ENCODE results near the gene L2HGDH. TPM values are rescaled to one million over a fixed set of nuclear protein-coding genes. Genes with fewer than 3 reads are reported as not detected.
A peak's percentile ranks its signal among the peaks of the same experiment; 100 is the strongest.

L2HGDH gene
- total RNA-seq, 1 donor from 2014 or later: 13.6 TPM

DNA sequence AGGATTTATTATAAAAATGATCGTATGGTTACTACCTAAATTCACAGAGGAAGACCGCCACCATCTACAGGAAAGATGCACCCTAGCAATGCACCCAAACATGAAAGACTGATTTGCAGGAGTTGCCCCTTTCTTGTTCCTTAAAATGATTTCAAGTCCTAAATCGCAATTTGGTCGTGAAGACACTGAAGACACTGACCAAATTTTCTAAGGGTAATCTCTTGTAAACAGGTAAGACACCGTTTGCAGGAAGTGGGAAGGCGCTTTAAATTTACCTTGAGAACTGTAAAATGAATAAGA is 81.7 kb downstream of the L2HGDH start:
- DNase-seq (ENCODE audit: low read depth): no peak

GRCh38 chr14:50229681-50230080 is 82.3 kb downstream of the L2HGDH start:
- no peak for DNase-seq (ENCODE audit: low read depth)

DNA sequence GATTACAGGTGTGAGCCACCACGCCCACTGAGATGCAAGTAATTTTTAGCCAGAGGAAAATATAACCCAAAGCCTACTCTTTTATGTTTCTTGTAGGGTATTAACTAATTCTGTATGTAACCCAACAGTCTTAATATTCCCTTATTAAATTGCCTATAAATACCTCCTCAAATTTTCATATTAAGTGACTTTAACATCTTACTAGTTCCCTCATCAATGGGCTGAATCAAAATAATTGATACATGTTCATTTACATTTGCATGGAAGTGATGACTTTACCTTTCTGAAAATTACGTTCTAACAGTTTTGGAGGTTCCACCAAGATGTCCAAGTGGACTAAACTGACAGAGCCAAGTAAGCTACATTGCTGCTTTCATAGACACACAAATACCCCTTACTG is 83.7 kb downstream of the L2HGDH start:
- no peak for DNase-seq (ENCODE audit: low read depth)

- DNase-seq (ENCODE audit: low read depth): no peak
Observed at GRCh38 chr14:50225974-50226297, 86.1 kb downstream of the L2HGDH start.

- peak; percentile 91 for DNase-seq (ENCODE audit: low read depth)
Observed at GRCh38 chr14:50225067-50225973, 86.7 kb downstream of the L2HGDH start.

DNA sequence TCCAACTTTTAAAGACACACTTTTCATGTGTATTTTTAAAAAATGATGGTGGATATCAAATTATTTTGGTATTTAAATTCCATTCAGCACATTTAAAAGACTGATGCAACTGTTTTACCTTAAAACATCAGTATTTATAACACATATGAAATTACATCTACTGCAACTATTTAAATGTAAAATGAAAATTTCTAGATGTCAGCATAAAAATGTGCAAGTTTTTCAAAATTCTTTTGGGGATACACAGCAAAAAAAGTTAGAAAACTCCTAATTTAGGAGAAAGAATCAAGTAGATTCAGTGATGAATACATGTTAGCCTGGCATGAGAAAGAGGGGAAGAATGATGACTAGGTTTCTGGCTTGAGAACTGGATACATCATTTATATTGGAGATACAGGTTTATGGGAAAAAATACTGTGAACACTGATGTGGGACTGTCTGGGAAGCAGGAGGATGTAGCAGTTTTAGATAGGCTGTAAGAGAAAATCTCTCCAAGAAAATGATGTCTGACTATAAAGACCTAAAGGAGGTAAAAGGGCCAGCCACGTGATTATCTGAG is 89.9 kb downstream of the L2HGDH start:
- DNase-seq (ENCODE audit: low read depth): no peak

GRCh38 chr14:50218501-50218900 is 93.5 kb downstream of the L2HGDH start:
- no peak for DNase-seq (ENCODE audit: low read depth)

- DNase-seq (ENCODE audit: low read depth): no peak
Observed at GRCh38 chr14:50215416-50215815, 96.6 kb downstream of the L2HGDH start.

DNA sequence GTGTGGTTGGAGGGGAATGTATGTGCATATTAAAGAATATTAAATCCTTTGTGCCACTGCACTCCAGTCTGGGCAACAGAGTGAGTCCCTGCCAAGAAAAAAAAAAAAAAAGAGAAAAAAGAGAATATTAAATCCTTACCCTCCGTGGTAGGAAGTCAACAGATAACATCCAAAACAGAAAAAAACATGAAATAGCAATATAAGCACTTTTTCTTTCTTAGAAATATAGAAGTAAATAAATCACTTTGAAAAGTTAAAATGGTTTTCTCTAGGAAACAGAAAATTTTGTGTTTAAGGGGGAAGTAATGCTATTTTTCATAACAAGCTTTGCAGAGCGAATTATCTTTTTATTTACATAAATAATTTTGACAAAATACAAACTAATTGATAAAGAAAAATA is 98.2 kb downstream of the L2HGDH start:
- DNase-seq (ENCODE audit: low read depth): no peak

DNA sequence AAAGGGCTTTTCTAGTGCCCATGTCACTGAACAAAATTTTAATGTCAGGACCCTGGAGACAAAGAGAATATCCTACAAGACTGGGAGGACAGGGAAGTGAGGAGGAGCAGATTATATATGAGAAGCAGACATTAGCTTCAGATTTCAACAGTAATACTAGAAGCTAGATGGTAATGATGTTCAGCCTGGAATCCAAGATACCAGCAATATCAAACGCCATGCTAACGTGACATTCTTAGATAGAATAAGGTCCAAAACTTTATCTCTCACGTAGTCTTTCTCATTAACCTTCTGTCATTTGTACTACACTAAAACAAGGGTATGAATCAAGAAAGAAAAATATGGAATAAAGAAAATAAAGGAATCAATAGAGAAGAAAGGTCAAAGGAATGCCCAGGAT is 99.3 kb downstream of the L2HGDH start:
- no peak for DNase-seq (ENCODE audit: low read depth)

DNA sequence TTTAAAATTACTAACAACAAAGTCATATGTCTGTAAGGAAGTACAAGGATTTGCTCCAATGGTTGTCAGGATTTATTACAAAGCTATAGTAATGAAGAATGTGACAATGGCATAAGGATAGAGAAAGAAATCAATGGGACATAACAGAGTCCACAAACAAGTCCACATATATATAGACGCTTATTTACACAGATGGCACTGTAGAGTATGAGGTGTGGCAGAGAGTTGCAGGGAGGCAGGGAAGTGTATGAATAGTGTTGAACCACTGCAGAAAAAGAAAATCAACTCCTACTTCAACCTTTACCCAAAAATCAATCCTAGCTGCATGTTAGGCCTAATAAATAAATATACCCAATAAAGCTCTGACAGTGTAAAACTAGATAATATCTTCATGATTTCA is 102.0 kb downstream of the L2HGDH start:
- no peak for DNase-seq (ENCODE audit: low read depth)

DNA sequence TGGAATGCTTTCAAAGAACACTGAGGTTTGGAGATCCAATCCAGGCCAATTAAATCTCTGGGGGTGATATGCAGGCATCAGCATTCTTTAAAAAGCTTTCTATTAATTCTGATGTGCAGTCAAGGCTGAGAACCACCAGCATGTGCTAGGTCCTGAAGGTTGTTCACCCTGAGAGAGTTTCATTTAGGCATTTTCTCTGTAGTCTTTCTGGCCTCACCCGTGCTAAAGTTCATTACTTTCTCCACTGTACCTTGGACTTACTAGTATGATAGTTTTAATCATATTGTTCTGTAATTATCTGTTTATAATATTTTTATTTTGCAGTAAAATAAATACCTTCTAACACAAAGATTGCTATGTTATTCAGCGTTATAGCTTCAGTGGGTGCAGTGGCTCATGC is 113.5 kb downstream of the L2HGDH start:
- no peak for DNase-seq (ENCODE audit: low read depth)

DNA sequence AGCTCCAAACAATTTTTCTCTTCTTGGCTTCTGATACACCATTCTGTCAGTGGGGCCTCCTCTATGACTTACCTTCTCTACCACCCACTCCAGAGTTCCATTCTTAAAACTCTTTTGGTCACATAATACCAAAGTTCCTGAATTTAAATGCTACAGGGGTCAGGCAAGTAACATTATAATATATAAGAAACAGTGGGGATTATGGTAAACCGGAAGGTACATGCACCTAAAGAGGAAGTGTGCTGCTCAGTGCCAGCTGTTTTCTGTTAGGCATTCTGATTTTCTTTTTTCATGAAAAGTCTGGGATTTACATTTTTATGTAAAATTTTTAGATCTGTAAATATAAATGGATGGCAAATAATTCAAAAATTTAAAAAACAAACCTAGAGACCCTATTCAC is 120.5 kb downstream of the L2HGDH start:
- DNase-seq (ENCODE audit: low read depth): no peak

Other genes starting within 250 kb of the L2HGDH start
- gene VCPKMT, start 195.7 kb downstream of the L2HGDH start, total RNA-seq: 4.9 and 6.8 TPM in 2 replicates
- 25.0 and 49.7 TPM in 2 replicates for gene SOS2, start 80.7 kb downstream of the L2HGDH start, total RNA-seq
- 6.1 and 10.6 TPM in 2 replicates for gene DMAC2L, start 95 bp upstream of the L2HGDH start, total RNA-seq
- gene CDKL1, start 84.7 kb upstream of the L2HGDH start, total RNA-seq: 24.5 and 40.3 TPM in 2 replicates
- 42.4 and 69.9 TPM in 2 replicates for gene MAP4K5, start 220.3 kb upstream of the L2HGDH start, total RNA-seq
- 3.7 and 10.8 TPM in 2 replicates for gene ATL1, start 247.9 kb upstream of the L2HGDH start, total RNA-seq

Data from renal cortical epithelial cell (primary cell).